Right hindlimb (tissue), 1 donor: ENCODE measurements around the gene WWOX.
A peak's percentile ranks its signal among the peaks of the same experiment; 100 is the strongest.

Source experiments
- DNase-seq: peaks from one replicate; pipeline ENCODE4 v3.0.0-alpha.2; 2018

WWOX gene

GRCh38 chr16:78638371-78638770, 538.9 kb downstream of the WWOX start:
- no peak for DNase-seq

- no peak for DNase-seq
Measured at GRCh38 chr16:78639775-78640174, 540.3 kb downstream of the WWOX start.

GRCh38 chr16:78640886-78641285, 541.4 kb downstream of the WWOX start:
- DNase-seq = no peak

- DNase-seq = no peak
Measured at GRCh38 chr16:78641433-78641832, 542.0 kb downstream of the WWOX start.

- DNase-seq = no peak
Measured at GRCh38 chr16:78642621-78643285, 543.3 kb downstream of the WWOX start.

- DNase-seq = no peak
Measured at GRCh38 chr16:78645657-78646056, 546.2 kb downstream of the WWOX start.

GRCh38 chr16:78647019-78647418, 547.6 kb downstream of the WWOX start:
- DNase-seq = no peak

GRCh38 chr16:78647491-78647890, 548.0 kb downstream of the WWOX start:
- no peak for DNase-seq

- peak; percentile 56 for DNase-seq
Measured at GRCh38 chr16:78648517-78648916, 549.1 kb downstream of the WWOX start.

GRCh38 chr16:78650339-78651074, 551.1 kb downstream of the WWOX start:
- no peak for DNase-seq

- DNase-seq = no peak
Measured at GRCh38 chr16:78654929-78655328, 555.5 kb downstream of the WWOX start.

- DNase-seq = no peak
Measured at GRCh38 chr16:78655331-78656113, 556.1 kb downstream of the WWOX start.

- no peak for DNase-seq
Measured at GRCh38 chr16:78656887-78657286, 557.4 kb downstream of the WWOX start.

GRCh38 chr16:78659216-78659615, 559.8 kb downstream of the WWOX start:
- DNase-seq = no peak

- DNase-seq = no peak
Measured at GRCh38 chr16:78659668-78660217, 560.3 kb downstream of the WWOX start.

GRCh38 chr16:78660795-78661194, 561.3 kb downstream of the WWOX start:
- no peak for DNase-seq

- DNase-seq = no peak
Measured at GRCh38 chr16:78663690-78664089, 564.2 kb downstream of the WWOX start.

GRCh38 chr16:78664811-78665772, 565.6 kb downstream of the WWOX start:
- DNase-seq = no peak

GRCh38 chr16:78666318-78666717, 566.9 kb downstream of the WWOX start:
- DNase-seq = no peak

GRCh38 chr16:78667675-78668074, 568.2 kb downstream of the WWOX start:
- no peak for DNase-seq

- no peak for DNase-seq
Measured at GRCh38 chr16:78668393-78668792, 568.9 kb downstream of the WWOX start.

- peak; percentile 82 for DNase-seq
Measured at GRCh38 chr16:78669994-78670393, 570.5 kb downstream of the WWOX start.
